ENCODE data around the gene ZNF286A. TPM values are rescaled to one million over a fixed set of nuclear protein-coding genes. Genes with fewer than 3 reads are reported as not detected.

The ZNF286A gene
- total RNA-seq, result 26.2 and 30.6 TPM in 2 replicates

GRCh38 chr17:15699413-15699924 lies at the start of gene ZNF286A:
Gene ZNF286A (plus strand): TSS chr17:15699752. CDS start chr17:15700330, 578 bp downstream.

GRCh38 chr17:15683824-15684478 lies 15.6 kb upstream of the ZNF286A start, which contains the start of gene TRIM16:
Gene TRIM16 (minus strand): TSS chr17:15684311. CDS start chr17:15651609, 32,702 bp downstream.

GRCh38 chr17:15731900-15732299 lies 32.3 kb downstream of the ZNF286A start, which contains the start of gene TBC1D26:
Gene TBC1D26 (plus strand): TSS chr17:15732283. CDS start chr17:15735349, 3,066 bp downstream.

Other genes starting within 250 kb of the ZNF286A start
- gene CDRT4, start 232.1 kb upstream of the ZNF286A start, total RNA-seq, result 0.15 TPM in 1 of 2 replicates, not detected in the other
- gene TVP23C, start 136.3 kb upstream of the ZNF286A start, total RNA-seq, result 3.5 and 4.5 TPM in 2 replicates
- gene FBXW10B, start 80.0 kb upstream of the ZNF286A start, total RNA-seq, result under 0.01 and 0.59 TPM in 2 replicates
- gene TRIM16, start 15.4 kb upstream of the ZNF286A start, total RNA-seq, result 36.3 and 42.8 TPM in 2 replicates
- 0.15 TPM in 1 of 2 replicates, not detected in the other for gene TBC1D26, start 32.5 kb downstream of the ZNF286A start, total RNA-seq
- gene ADORA2B, start 245.4 kb downstream of the ZNF286A start, total RNA-seq, result 17.1 and 22.1 TPM in 2 replicates

All from bronchus fibroblast of lung (primary cell).